ENCODE data around the gene PARN. TPM values are rescaled to one million over a fixed set of nuclear protein-coding genes. Genes with fewer than 3 reads are reported as not detected.
"Not testable (repeated sequence)": the region's sequence is repeated elsewhere in the genome, so short reads cannot be mapped to it uniquely, and the experiment has no call there.

The PARN gene
- total and polyA plus RNA-seq, 2 experiments from 2014 or later, result 32.5 to 61.3 TPM

DNA sequence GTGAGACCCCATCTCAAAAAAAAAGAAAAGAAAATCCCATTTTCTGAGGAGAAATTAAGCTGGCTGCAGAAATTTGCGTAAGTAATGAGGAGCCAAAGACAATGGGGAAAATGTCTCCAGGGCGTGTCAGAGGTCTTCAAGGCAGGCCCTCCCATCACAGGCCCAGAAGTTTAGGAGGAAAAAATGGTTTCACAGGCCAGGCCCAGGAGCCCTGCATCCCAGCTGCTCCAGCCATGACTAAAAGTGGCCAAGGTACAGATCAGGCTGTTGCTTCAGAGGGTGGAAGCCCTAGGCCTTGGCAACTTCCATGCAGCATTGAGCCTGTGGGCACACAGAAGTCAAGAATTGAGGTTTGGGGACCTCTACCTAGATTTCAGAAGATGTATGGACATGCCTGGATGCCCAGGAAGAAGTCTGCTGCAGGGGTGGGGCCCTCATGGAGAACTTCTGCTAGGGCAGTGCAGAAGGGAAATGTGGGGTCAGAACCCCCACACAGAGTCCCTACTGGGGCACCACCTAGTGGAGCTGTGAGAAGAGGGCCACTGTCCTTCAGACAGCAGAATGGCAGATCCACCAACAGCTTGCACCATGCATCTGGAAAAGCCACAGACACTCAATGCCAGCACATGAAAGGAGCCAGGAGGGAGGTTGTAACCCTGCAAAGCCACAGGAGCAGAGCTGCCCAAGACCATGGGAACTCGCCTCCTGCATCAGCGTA lies 55.2 kb downstream of the PARN start:
- H4K20me1 ChIP-seq (replicated peaks; ENCODE audit: insufficient read depth); H3K27me3 ChIP-seq (ENCODE audit: insufficient read depth); H3K27me3 Mint-ChIP-seq (ENCODE audit: insufficient read depth, low read depth, poor library complexity); H3K4me2 ChIP-seq; ATAC-seq; H3K27ac Mint-ChIP-seq; H3K4me1 Mint-ChIP-seq; H3K4me1 ChIP-seq (ENCODE audit: insufficient read depth); H3K4me3 ChIP-seq; H3K27ac ChIP-seq (ENCODE audit: low read depth); DNase-seq (ENCODE audit: low spot score); H3K4me3 Mint-ChIP-seq; H3F3A ChIP-seq (replicated peaks; ENCODE audit: low read depth); H3K79me2 ChIP-seq (replicated peaks; ENCODE audit: insufficient read depth); H3K9me2 ChIP-seq (ENCODE audit: insufficient read depth); H2AFZ ChIP-seq: not testable (repeated sequence)
- Mint-ChIP-seq H3K9me3 (peaks cover 23% of the 10 kb centered on the region), H3K36me3 (ENCODE audit: low read depth) (peaks cover 65% of the 10 kb centered on the region)
- H3K36me3 ChIP-seq (ENCODE audit: insufficient read depth), result peaks cover 20% of the 10 kb centered on the region; the same call in 1 of the 2 replicates

DNA sequence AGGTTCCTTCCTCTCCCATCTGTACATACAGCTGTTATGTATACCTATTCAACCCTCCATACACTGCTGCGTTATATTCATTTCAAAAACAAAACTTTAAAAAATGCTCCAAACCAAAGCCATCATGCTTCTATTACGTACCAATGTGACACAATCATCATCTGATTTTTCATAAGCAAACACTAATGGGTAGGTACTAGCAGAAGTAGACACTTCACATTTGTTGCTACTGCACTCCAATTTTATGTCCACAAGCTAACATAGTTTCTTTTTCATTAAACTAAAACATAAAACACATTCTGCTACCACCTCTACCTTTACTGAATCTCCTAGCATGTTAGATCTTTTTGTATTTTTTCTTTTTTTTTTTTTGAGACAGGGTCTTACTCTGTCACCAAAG lies 57.5 kb downstream of the PARN start:
- DNase-seq (ENCODE audit: low spot score) (no peak), ATAC-seq (no peak)
- Histone ChIP-seq H3K79me2 (replicated peaks; ENCODE audit: insufficient read depth) (no peaks in the 10 kb centered on the region), H3K27ac (ENCODE audit: low read depth) (no peak overlapping the region), H3K4me3 (no peak overlapping the region), H3K9me2 (ENCODE audit: insufficient read depth) (no peaks in the 10 kb centered on the region), H3K4me1 (ENCODE audit: insufficient read depth) (no peaks in the 10 kb centered on the region), H4K20me1 (replicated peaks; ENCODE audit: insufficient read depth) (peaks cover 7% of the 10 kb centered on the region), H3K36me3 (ENCODE audit: insufficient read depth) (0 out of 2 replicates have a peak, but pooled peaks cover 8% of the 10 kb centered on the region), H3K4me2 (no peak overlapping the region), H2AFZ (no peak overlapping the region), H3F3A (replicated peaks; ENCODE audit: low read depth) (no peaks in the 10 kb centered on the region), H3K27me3 (ENCODE audit: insufficient read depth) (no peaks in the 10 kb centered on the region)
- peaks cover 23% of the 10 kb centered on the region for H3K9me3 Mint-ChIP-seq
- peaks cover 43% of the 10 kb centered on the region for H3K36me3 Mint-ChIP-seq (ENCODE audit: low read depth)
- peaks cover 1% of the 10 kb centered on the region for H3K27me3 Mint-ChIP-seq (ENCODE audit: insufficient read depth, low read depth, poor library complexity)
- H3K27ac Mint-ChIP-seq, result no peak overlapping the region
- H3K4me1 Mint-ChIP-seq, result peaks cover 6% of the 10 kb centered on the region; the same call in 2 of the 3 replicates
- TF ChIP-seq POLR2AphosphoS5 (IDR thresholded peaks at IDR 0.05; ENCODE audit: low read depth) (no peak), EZH2 (IDR thresholded peaks at IDR 0.05; ENCODE audit: low read depth, unreplicated experiment) (no peak), ZNF331 (CRISPR knock-in tag; IDR thresholded peaks at IDR 0.05; ENCODE audit: low read depth) (no peak), STAT1 (IDR thresholded peaks at IDR 0.05; ENCODE audit: unreplicated experiment) (no peak), NANOG (IDR thresholded peaks at IDR 0.05; ENCODE audit: borderline replicate concordance) (no peak)
- TF ChIP-seq, protein P1, sequence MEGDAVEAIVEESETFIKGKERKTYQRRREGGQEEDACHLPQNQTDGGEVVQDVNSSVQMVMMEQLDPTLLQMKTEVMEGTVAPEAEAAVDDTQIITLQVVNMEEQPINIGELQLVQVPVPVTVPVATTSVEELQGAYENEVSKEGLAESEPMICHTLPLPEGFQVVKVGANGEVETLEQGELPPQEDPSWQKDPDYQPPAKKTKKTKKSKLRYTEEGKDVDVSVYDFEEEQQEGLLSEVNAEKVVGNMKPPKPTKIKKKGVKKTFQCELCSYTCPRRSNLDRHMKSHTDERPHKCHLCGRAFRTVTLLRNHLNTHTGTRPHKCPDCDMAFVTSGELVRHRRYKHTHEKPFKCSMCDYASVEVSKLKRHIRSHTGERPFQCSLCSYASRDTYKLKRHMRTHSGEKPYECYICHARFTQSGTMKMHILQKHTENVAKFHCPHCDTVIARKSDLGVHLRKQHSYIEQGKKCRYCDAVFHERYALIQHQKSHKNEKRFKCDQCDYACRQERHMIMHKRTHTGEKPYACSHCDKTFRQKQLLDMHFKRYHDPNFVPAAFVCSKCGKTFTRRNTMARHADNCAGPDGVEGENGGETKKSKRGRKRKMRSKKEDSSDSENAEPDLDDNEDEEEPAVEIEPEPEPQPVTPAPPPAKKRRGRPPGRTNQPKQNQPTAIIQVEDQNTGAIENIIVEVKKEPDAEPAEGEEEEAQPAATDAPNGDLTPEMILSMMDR (conservative IDR thresholded peaks at IDR 0.05; ENCODE audit: low read depth in 2 of 2), result no peak
- TF ChIP-seq, protein P2, sequence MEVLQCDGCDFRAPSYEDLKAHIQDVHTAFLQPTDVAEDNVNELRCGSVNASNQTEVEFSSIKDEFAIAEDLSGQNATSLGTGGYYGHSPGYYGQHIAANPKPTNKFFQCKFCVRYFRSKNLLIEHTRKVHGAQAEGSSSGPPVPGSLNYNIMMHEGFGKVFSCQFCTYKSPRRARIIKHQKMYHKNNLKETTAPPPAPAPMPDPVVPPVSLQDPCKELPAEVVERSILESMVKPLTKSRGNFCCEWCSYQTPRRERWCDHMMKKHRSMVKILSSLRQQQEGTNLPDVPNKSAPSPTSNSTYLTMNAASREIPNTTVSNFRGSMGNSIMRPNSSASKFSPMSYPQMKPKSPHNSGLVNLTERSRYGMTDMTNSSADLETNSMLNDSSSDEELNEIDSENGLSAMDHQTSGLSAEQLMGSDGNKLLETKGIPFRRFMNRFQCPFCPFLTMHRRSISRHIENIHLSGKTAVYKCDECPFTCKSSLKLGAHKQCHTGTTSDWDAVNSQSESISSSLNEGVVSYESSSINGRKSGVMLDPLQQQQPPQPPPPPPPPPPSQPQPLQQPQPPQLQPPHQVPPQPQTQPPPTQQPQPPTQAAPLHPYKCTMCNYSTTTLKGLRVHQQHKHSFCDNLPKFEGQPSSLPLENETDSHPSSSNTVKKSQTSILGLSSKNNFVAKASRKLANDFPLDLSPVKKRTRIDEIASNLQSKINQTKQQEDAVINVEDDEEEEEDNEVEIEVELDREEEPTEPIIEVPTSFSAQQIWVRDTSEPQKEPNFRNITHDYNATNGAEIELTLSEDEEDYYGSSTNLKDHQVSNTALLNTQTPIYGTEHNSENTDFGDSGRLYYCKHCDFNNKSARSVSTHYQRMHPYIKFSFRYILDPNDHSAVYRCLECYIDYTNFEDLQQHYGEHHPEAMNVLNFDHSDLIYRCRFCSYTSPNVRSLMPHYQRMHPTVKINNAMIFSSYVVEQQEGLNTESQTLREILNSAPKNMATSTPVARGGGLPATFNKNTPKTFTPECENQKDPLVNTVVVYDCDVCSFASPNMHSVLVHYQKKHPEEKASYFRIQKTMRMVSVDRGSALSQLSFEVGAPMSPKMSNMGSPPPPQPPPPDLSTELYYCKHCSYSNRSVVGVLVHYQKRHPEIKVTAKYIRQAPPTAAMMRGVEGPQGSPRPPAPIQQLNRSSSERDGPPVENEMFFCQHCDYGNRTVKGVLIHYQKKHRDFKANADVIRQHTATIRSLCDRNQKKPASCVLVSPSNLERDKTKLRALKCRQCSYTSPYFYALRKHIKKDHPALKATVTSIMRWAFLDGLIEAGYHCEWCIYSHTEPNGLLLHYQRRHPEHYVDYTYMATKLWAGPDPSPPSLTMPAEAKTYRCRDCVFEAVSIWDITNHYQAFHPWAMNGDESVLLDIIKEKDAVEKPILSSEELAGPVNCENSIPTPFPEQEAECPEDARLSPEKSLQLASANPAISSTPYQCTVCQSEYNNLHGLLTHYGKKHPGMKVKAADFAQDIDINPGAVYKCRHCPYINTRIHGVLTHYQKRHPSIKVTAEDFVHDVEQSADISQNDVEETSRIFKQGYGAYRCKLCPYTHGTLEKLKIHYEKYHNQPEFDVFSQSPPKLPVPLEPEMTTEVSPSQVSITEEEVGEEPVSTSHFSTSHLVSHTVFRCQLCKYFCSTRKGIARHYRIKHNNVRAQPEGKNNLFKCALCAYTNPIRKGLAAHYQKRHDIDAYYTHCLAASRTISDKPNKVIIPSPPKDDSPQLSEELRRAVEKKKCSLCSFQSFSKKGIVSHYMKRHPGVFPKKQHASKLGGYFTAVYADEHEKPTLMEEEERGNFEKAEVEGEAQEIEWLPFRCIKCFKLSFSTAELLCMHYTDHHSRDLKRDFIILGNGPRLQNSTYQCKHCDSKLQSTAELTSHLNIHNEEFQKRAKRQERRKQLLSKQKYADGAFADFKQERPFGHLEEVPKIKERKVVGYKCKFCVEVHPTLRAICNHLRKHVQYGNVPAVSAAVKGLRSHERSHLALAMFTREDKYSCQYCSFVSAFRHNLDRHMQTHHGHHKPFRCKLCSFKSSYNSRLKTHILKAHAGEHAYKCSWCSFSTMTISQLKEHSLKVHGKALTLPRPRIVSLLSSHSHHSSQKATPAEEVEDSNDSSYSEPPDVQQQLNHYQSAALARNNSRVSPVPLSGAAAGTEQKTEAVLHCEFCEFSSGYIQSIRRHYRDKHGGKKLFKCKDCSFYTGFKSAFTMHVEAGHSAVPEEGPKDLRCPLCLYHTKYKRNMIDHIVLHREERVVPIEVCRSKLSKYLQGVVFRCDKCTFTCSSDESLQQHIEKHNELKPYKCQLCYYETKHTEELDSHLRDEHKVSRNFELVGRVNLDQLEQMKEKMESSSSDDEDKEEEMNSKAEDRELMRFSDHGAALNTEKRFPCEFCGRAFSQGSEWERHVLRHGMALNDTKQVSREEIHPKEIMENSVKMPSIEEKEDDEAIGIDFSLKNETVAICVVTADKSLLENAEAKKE (CRISPR knock-in tag; IDR thresholded peaks at IDR 0.05), result no peak
- no peak overlapping the region for H3K4me3 Mint-ChIP-seq

Measured in GM23338 (cell line).